Heart left ventricle (tissue), 13 donors: ENCODE measurements around the gene PADI2.

Experiments
- POLR2A ChIP-seq, 2 donors: fragments of 450-650 bp; IDR thresholded peaks; one replicate each; pipeline ENCODE4 v1.6.1; 2017; ENCODE audit warnings: antibody characterized with exemption in 2 of 2, mild to moderate bottlenecking in 2 of 2, moderate library complexity in 2 of 2
- TF ChIP-seq, protein P1 (sequence below), 12 donors: fragments of 200-600 bp; sonication (generic) in 4 of 12; IDR thresholded peaks; one replicate each; pipeline versions ENCODE4 v1.5.0 to v1.8.0; 2018 to 2022; ENCODE audit warnings: antibody characterized with exemption in 12 of 12, mild to moderate bottlenecking in 5 of 12
- donor health status: ischemic (EF 13 %, LVEDD 7.1; RV severe dilation, severe dysfunction).
- donor health status: DM: no; HTN: yes; CAD: no.
- donor health status: DM: no; HTN: no; CAD: no.
- donor health status: ischemic (EF 25% LVEDD 6.9; RV normal size, moderate dysfunction).
- donor health status: ischemic (EF 25% LVEDD 5.7; RV mildly dilated, moderate dysfunction).
- donor health status: ischemic (EF 35%, LVEDD 5.7; RV mildly dilated, moderate dysfunction).
- donor health status: nonischemic (EF 11% LVEDD 7.7; RV severe dilation, severe dysfunction).
- donor health status: DM: yes; HTN: yes; CAD: no.
- donor health status: PGD.
- donor health status: ischemic (EF 29% LVEDD 5.4; RV normal size, mild dysfunction).
- donor health status: nonischemic (EF 23%, LVEDD 6.1; RV moderate dilation, normal function).

DNA sequence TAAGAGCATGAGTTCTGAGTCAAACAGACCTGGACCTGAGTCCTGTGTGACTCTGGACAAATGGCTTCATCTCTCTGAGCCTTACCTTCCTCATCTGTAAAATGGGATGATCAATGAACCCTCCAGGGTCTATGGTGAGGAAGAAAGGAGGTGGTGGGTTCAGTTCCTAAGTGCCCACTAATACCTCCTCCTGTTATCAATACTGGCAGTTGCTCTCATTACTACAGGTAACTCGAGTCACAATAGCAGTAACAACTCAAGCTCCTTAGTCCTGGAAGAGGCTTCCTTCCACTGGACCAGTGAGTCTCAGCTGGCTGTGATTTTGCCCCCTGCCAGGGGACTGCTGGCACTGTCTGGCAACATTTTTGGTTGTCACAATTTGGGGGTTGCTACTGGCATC is 2.6 kb downstream of the PADI2 start:
- TF ChIP-seq, protein P1, sequence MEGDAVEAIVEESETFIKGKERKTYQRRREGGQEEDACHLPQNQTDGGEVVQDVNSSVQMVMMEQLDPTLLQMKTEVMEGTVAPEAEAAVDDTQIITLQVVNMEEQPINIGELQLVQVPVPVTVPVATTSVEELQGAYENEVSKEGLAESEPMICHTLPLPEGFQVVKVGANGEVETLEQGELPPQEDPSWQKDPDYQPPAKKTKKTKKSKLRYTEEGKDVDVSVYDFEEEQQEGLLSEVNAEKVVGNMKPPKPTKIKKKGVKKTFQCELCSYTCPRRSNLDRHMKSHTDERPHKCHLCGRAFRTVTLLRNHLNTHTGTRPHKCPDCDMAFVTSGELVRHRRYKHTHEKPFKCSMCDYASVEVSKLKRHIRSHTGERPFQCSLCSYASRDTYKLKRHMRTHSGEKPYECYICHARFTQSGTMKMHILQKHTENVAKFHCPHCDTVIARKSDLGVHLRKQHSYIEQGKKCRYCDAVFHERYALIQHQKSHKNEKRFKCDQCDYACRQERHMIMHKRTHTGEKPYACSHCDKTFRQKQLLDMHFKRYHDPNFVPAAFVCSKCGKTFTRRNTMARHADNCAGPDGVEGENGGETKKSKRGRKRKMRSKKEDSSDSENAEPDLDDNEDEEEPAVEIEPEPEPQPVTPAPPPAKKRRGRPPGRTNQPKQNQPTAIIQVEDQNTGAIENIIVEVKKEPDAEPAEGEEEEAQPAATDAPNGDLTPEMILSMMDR (IDR thresholded peaks at IDR 0.05): no peak
- no peak for TF ChIP-seq POLR2A (IDR thresholded peaks at IDR 0.05)
